GM19240 (cell line): Measurements from ENCODE around the gene ANKMY2.
"Not testable (repeated sequence)": the region's sequence is repeated elsewhere in the genome, so short reads cannot be mapped to it uniquely, and the experiment has no call there.

Experiments
- DNase-seq: peaks from one replicate; pipeline ENCODE4 v3.0.0; 2011; ENCODE audit warnings: low spot score; ENCODE audit not compliant: insufficient read length

The ANKMY2 gene

GRCh38 chr7:16659854-16660497 is 14.4 kb upstream of the ANKMY2 start:
- DNase-seq, result not testable (repeated sequence)

DNA sequence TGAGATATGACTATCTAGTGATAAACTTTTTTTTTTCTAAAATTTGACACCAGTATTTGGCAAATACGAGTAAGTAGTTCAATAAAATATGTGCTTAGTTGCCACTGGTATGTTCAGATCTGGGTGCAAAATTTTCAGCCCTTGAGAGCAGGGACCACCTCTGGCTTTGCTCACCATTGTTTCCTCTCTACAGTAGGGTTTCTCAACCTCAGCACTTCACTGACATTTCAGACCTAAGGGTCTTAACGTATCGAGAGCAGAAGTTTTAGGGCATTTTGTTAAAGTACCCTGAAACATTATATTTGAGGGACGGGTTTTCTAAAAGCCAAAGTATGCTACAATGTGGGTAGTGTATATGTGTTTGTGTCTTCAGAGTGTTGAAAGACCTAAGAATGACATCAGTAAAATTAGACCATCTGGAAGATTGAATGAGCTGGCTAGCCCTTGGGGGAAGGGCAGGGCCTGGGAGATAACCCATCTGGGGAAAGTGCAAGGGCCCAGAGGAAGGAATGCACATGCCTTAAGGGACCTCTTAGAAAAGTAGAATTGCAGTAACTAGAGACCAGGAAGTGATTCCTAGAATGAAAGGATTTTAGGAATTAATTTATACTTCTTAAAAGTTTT is 12.2 kb upstream of the ANKMY2 start:
- no peak for DNase-seq

DNA sequence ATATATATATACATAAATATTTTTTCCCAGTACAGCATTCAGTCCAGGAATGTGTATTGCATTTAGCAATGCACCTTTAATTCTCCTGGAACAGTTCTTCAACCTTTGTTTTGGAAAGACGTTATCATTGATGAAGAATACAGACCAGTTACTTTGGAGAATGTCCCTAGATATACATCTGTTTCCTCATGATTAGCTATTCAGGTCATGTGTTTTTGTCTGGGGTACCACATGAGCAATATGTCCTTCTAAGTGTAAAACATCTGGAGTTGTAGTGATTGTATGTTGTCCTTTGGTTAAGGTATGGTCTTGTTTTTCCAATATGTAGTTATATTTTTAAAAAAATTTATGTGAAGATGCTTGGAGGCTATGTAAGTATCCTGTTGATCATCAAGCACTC is 10.6 kb upstream of the ANKMY2 start:
- no peak for DNase-seq

- DNase-seq, result no peak
Measured at GRCh38 chr7:16655394-16655793, 9.8 kb upstream of the ANKMY2 start.

GRCh38 chr7:16652888-16653287 is 7.3 kb upstream of the ANKMY2 start:
- no peak for DNase-seq

DNA sequence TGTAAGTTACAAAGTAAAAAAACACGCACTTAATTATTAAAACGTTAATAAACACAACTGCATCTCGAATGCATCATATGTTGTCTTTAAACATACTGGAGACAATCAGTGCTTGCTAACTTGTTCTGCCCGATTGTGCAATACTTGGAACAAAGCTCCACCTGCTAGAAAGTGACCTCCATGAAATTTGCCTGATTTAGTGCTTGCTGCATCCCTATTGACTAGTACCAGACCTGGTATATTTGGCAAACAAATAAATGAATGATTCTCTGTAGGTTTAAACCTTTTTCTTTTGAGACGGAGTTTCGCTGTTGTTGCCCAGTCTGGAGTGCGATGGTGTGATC is 6.7 kb upstream of the ANKMY2 start:
- no peak for DNase-seq

- no peak for DNase-seq
Measured at GRCh38 chr7:16651396-16652239, 6.1 kb upstream of the ANKMY2 start.

- DNase-seq, result no peak
Measured at GRCh38 chr7:16650266-16650665, 4.7 kb upstream of the ANKMY2 start.

DNA sequence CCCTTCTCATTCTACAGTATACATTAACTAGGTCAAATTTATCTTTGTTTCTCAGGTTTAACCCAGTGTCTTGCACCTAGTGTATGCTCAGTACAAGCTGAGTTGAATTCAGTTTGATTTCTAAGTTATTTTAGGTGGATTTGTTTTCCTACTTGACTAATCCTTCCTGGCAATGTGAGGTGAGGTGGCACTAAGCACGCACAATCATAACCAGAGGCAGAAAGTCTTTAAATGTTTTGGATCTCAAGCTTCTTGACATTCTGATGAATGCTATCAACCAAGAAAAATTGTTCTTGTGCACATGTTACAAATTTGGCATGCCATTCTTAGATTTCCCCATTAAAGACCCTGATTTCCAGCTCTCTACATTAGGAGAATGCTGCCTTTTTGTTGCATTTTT is 3.6 kb upstream of the ANKMY2 start:
- DNase-seq, result no peak

- no peak for DNase-seq
Measured at GRCh38 chr7:16648551-16648950, 3.0 kb upstream of the ANKMY2 start.

DNA sequence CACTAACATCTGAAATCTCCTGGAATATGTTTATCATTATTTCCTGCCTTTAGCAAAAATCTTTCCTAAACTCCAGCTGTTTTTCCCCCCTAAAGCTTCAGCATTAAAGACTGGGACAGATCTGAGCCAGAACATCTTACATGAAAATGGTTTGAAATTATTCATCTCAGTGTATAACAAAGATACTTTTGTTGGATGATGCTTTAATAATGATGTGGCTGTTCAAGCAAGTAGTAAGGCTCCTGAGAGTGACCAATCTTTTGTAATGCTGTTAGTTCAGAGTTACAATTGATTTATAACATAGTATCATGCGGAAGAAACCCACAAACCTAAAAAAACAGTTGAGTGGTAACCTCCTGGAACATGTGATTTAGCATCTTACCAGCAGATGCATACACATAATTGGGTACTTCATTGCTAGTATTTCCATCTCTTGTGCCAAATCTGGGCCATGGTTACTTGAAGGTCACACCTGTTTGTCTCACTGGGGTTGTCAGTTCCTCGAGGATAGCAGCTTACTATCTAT is 1.9 kb upstream of the ANKMY2 start:
- no peak for DNase-seq

DNA sequence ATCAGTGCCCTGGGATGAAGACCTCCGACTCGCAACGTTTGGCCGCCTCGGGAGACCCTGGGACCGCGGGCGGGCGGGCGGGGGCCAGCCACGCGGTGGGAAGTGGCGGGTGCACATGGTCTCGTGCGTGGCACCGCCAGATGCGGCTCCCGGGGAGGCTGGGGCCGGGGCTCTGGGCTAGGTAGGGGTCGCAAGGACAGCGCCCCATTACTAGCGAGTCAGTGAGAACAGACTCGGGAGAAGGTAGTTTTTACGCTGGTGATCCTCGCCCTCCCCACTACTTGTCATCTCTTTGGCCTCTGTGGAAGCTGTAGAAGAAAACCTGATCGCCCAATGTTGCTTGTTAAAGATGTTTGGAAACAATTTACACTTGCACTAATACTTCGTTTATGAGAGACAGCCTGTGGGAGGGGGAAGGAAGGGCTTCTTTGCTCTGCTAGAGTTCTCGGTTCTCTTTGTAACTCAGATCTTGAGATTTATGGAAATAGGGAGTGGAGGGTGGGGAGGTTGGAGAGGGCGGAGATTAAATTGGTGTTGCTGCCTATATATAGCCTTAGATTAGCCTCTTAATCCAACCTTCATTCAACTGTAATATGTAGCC is 1.0 kb upstream of the ANKMY2 start:
- DNase-seq, result no peak

GRCh38 chr7:16644636-16645592 is 640 bp downstream of the ANKMY2 start:
- DNase-seq, result no peak

DNA sequence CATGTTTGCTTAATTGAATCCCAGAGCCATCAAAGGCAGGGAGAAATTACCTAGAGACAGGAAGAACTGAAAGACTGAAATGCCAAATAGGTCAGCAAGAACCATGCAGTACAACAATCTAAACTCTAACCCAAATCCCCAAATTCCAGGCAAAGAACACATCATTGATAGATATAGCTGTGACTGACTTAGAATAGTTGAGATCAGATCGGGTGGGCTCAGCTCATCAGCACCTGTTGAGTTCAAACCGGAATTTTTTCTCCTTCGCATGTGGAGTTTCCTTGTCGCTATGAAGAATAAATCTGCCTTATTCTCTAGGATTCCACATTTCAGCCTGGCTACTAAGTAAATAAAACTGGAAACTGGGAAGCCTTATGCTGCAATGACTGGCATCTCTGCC is 1.4 kb downstream of the ANKMY2 start:
- DNase-seq, result no peak

GRCh38 chr7:16638282-16639280 is 7.0 kb downstream of the ANKMY2 start:
- DNase-seq, result no peak

DNA sequence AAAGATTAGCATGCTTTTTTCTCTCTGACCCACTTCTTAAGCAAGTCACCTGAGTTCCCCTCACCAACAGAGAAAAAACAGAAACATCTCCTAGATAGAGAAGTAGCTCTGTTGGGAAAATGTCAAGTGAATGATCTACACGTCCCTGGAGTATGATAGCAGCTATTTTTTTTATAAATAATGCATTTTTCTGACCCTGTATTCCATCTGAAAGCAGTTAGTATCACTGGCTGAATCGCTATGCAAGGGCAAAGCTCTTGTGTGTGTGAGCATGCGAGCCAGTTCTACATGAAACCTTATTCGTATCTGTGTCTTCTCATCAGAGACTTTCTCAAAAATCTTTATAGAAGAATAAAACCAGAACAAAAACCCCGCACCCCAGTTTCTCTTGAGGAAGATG is 8.2 kb downstream of the ANKMY2 start:
- no peak for DNase-seq

DNA sequence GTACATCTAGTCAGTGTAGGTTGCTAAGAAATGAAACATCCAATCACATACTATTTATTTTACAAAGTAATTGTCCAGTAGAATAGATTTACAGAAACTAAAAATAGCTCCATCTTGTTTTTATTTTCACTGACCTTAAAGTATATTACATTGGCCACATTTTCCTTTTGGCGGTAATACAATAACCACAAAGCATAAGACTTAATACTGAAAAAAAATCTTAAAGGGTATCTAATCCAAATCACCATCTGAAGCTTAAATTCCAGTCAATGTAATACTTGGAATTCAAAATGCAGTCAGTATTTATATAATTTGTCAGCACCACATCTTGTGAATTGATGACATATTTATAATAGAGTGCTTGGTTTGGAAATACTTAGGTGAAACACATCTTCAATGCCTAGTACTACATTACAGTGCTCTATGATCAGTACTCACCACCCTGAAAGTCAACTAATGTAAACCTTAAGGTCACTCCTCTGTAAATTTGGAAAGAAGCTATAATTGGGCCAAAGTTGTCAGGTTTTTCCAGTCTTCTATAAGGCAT is 8.9 kb downstream of the ANKMY2 start:
- no peak for DNase-seq

DNA sequence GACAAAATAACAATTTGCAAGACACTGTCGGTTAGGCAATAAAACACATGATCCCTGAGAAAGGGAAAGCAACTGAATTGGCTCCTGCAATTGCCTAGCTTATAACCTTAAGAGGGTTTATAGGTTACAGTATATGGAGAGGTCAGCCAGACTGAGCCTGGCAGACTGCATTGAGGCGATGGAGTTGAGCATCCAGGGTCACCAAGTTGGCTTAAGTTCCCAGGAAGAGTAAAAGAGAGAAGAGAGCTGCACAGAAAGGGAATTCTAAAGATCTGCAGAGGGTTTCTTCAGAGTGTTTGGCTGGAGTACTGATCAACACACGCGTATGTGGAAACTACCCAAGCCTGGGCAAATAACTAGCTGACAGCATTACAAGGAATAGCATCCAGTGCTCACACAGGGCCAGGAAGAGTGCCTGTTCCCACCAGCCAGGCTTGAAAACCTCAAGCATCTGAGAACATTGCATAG is 11.2 kb downstream of the ANKMY2 start:
- no peak for DNase-seq

GRCh38 chr7:16630654-16631053 is 14.9 kb downstream of the ANKMY2 start:
- no peak for DNase-seq
